ENCODE results near the gene HCK.

The HCK gene

DNA sequence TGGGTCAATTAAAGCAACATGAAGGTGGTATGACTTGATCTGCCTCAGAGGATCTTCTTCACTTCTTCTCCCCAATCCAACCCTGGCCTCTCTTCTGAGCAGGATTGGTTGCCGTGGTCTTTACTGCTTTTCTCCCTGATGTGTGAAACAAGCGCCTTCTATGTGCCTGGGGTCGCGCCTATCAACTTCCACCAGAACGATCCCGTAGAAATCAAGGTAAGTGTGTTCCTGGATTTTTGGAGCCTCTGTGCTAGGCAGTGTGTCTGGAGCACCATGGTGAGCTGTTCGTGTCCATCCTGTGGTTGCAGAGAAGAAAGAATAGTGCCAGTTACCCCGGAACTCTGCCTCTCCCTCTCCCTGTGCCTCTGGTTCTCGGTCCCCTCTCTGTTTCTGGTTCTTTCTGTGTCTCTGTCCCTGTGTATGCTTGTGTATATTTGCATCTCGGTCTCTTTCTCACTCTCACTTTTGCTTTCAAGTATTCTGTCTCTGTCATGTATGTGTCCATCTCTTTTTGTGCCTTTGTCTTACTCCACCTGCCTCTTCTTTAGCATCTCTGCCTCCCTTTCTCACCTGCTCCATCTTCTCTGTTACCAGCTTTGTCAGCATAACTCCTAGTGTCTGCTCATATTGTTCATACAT lies 81.0 kb downstream of the HCK start:
- no peak for DNase-seq

DNA sequence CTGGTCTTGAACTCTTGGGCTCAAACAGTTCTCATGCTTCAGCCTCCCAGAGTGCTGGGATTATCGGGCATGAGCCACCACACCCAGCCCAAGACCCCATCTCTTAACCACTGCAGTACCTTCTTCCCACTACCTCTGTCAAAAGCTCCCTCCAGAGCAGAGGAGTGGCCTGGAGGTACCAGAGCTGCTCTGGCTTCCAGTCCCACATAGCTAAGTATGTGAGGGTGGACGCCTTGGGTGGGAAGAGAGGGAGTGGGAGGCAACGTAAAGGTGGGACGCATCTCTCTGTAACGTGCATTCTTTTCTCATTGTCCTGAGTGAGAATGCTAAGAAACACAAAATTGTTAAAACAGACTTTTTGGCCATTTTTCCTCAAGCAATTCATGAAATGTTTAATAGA lies 82.0 kb downstream of the HCK start:
- no peak for DNase-seq

DNA sequence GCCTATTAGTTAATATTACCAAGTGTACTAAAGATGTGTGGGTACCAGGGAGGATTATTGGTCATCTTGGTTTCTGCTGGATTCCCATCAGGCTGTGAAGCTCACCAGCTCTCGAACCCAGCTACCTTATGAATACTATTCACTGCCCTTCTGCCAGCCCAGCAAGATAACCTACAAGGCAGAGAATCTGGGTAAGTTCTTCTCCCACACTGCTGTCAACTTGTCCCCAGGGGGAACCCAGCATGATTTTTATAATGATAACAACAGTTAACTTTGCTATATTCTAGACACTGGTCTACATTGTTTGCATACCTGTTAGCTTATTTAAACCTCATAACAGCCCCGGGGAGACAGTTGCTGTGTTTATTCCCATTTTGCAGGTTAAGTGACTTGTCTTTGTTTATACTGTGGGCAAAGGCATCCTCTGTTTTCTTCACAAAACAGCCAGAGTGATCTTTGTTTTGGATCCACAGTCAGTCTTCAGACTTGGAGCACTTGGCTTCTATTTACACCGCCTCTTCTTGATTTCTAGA lies 84.0 kb downstream of the HCK start:
- DNase-seq = no peak

DNA sequence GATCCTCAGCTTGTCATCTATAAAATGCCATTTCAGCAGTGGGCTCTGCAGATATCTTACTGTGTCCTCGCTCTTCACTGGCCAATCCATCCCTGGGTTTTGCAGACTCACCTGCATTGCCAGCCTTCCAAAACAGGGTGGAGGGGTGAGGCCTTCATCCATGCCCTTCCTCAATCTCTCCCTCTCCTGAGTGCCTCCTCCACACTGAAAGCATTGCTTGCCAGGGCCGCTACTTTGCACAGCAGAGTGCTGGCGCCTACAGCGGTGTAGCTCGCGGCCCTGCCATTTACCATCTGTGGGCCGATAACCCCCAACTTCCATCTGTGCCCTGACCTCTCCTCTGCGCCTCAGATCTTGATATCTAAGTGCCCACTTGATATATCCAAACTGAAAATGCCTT lies 86.9 kb downstream of the HCK start:
- DNase-seq = no peak

DNA sequence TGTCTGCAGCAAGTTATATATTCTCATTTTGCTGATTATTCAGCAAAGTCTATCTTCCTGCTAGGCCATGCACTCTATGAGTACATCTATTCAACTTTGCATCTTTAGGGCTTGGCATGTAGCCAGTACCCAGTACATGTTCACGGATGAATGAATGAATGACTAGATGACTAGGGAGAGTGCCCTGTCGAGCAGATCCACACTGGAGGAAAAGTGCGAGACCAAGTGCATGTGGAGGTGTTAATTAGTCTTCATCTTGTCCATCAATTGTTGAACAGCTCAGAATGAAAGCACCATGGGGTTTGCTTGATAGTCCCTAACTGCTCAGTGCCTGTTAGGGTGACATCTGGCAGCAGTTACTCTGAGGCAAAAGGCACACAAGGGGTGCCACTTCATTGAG lies 87.9 kb downstream of the HCK start:
- no peak for DNase-seq

DNA sequence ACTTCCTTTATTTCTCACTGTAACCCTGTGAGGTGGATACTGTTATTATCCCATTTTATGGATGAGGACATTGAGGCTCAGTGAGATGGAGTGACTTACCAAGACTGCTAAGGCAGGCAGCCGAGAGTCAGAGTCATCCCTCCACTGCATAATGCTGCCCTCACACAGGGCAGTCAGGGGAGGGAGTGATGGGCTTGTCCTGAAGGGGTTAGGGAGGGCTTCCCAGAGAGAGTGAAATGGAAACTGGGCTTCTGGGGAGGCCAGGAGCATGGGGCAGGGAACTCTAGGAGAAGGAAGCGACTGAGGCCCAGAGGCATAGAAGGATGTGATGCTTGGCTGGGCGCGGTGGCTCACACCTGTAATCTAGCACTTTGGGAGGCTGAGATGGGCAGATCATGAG lies 88.6 kb downstream of the HCK start:
- no peak for DNase-seq

DNA sequence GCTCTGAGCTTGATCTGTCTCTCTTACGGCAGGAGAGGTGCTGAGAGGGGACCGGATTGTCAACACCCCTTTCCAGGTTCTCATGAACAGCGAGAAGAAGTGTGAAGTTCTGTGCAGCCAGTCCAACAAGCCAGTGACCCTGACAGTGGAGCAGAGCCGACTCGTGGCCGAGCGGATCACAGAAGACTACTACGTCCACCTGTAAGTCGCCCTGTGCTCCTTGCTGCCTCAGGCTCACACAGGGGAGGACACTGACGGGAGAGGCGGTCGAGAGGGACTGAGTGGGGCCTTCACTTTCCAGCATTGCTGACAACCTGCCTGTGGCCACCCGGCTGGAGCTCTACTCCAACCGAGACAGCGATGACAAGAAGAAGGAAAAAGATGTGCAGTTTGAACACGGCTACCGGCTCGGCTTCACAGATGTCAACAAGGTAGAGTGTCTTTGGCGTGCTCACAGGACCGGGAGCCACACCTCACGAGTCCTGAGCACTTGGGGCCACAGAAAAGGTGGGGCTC lies 89.5 kb downstream of the HCK start:
- DNase-seq = no peak

DNA sequence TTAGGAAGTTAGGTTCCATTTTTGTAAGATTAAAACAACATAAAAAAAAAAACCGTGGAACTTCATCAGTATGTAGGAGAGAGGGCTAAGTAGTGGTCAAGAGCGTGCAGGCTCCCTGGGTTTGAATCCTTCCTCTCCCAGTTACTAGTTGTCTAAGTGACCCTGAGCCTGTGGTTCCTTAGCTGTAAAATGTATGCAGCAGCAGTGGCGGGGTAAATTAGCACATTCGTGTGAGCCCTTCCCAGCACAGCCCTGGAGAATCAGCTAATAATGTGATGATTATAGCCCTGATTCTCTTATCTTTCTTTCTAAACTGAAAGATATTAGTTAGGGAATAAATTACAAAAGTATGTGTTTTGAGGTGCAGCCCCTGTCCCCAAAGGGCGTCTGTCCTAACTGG lies 90.0 kb downstream of the HCK start:
- DNase-seq = no peak

DNA sequence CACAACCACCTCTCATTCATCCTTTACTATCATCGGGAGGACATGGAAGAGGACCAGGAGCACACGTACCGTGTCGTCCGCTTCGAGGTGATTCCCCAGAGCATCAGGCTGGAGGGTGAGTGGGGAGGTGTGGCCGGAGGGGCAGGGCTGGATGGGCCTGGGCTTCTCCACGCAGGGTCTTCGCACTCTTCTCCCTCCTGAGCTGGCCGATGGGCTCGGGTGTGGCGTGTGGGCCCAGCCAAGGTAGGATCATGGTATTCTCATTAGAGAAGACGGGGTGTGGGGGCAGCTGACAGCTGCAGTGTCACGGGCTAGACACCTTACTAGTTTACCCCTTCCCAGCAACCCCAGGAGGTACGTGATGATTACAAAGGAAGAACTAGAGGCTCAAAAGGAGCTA lies 90.9 kb downstream of the HCK start:
- DNase-seq = no peak

DNA sequence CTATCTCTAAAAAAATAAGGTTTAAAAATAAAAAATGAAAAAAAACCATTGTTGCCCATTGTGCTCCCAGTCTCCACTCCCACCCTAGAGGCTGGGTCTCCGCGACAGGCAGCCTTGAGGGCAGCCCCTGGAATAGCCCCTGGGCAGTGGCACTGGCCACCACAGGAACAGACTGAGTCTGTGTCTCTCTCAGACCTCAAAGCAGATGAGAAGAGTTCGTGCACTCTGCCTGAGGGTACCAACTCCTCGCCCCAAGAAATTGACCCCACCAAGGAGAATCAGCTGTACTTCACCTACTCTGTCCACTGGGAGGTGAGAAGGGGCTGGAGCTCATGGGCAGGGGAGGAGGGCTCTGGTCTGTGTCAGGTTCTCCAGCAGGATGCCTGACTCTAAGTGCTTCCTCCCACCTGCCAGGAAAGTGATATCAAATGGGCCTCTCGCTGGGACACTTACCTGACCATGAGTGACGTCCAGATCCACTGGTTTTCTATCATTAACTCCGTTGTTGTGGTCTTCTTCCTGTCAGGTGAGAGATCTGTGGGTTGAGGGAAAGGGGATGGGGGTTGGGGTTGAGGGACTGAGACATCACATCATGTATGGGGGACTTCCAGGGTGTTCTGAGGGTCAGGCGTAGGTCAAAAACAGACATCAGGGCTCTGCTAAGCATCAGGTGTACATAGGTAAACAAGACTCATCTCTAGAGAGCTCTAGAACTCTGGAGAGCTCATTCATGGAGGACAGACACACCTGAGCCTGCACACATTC lies 93.0 kb downstream of the HCK start:
- no peak for DNase-seq

DNA sequence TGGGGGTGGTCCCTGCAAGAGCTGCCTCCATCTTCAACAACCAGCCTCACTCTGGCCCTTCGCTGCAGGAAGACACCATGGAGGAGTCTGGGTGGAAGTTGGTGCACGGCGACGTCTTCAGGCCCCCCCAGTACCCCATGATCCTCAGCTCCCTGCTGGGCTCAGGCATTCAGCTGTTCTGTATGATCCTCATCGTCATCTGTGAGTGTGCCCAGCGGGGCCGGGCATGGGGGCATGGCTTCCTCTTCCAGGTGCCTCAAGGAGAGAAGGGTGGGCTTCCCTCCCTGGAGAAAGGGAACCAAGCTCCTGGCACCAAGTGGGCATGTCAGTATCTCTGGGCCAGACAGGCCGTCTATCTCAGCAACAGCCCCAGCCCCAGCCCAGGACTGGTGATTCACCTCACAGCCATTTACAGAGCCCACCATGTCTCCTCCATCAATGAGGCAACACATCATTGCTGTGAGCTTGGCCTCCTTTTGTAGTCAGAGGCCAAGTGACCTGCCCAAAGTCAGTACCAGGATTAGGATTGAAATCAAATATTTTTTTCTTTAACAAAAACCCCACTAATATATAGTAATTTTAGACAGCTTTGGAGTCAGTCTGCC lies 97.6 kb downstream of the HCK start:
- no peak for DNase-seq

DNA sequence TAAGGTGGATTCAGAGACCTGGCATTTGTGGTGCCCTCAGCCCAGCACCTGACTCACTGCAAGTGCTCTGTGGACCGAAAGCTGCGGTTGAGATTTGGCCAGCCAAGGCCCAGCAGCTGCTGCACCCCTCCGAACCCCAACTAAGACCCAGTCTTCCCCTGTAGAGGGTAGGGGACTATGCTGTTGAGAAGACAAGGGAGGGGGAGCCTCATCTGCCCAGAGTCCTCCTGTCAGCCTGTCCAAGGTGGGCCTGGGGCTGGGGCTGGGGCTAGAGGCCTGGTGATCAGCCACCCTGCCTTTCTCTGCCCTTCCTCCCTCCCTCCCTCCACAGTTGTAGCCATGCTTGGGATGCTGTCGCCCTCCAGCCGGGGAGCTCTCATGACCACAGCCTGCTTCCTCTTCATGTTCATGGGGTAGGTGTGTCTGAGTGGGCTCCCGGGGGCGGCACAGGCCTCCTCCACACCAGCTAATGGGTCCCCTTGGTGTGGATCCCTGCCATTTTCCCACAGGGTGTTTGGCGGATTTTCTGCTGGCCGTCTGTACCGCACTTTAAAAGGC lies 98.3 kb downstream of the HCK start:
- DNase-seq = no peak
